ENCODE results near the gene ARID2. TPM values are rescaled to one million over a fixed set of nuclear protein-coding genes. Genes with fewer than 3 reads are reported as not detected.
A peak's percentile ranks its signal among the peaks of the same experiment; 100 is the strongest.

The ARID2 gene
- total RNA-seq, 2 experiments from 2014 or later: 18.5 to 19.9 TPM

DNA sequence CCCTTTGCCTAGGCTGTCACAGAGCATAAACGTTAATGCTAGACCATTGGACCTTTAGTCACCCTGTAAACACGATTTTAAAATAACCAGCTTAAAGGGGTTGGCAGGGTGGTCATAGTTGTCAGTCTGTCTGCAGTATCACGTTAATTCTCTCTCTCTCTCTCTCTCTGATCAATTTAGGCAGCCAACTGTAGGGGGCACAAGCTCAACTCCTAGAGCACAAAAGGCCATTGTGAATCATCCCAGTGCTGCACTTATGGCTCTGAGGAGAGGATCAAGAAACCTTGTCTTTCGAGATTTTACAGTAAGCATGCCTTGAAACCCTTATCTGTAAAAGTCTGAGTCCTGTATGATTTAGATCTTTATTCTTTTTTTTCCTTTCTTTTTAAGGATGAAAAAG lies 163.7 kb downstream of the ARID2 start:
- H3K4me3 Mint-ChIP-seq: no peak overlapping the region
- no peaks in the 10 kb centered on the region for H3K27me3 Mint-ChIP-seq
- peaks cover 45% of the 10 kb centered on the region for H3K36me3 Mint-ChIP-seq
- no peak overlapping the region for H3K27ac Mint-ChIP-seq
- no peak for DNase-seq
- peaks cover 27% of the 10 kb centered on the region for H3K4me1 Mint-ChIP-seq
- peaks cover 2% of the 10 kb centered on the region for H3K9me3 Mint-ChIP-seq

DNA sequence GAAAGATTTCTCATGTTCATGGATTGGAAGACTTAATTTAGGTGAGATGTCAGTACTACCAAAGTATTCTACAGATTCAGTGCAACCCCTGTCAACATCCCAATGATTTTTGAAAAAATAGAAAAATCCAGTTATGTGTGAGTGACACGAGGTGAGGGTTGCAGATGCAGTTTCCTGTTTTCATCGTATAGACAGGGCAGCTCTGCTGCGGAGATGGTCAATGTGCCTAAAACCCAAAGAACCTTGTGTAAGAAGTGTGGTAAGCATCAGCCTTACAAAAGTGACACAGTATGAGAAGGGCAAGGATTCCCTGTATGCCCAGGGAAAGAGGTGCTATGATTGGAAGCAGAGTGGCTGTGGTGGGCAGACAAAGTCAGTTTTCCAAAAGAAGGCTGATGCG lies 166.5 kb downstream of the ARID2 start:
- no peak overlapping the region for H3K27ac Mint-ChIP-seq
- H3K36me3 Mint-ChIP-seq: peaks cover 57% of the 10 kb centered on the region
- DNase-seq: no peak
- no peak overlapping the region for H3K4me3 Mint-ChIP-seq
- peaks cover 27% of the 10 kb centered on the region for H3K4me1 Mint-ChIP-seq
- H3K9me3 Mint-ChIP-seq: peaks cover 3% of the 10 kb centered on the region
- H3K27me3 Mint-ChIP-seq: no peaks in the 10 kb centered on the region

- DNase-seq: no peak
Observed at GRCh38 chr12:45898094-45898493, 168.6 kb downstream of the ARID2 start.

GRCh38 chr12:45907955-45908354 lies 178.4 kb downstream of the ARID2 start:
- H3K9me3 Mint-ChIP-seq: no peaks in the 10 kb centered on the region
- no peak for DNase-seq
- no peaks in the 10 kb centered on the region for H3K27me3 Mint-ChIP-seq
- H3K4me3 Mint-ChIP-seq: no peak overlapping the region
- H3K27ac Mint-ChIP-seq: no peak overlapping the region
- H3K4me1 Mint-ChIP-seq: no peaks in the 10 kb centered on the region
- H3K36me3 Mint-ChIP-seq: peaks cover 4% of the 10 kb centered on the region

More at GRCh38 chr12:45898094-45898493, 168.6 kb downstream of the ARID2 start:
- Mint-ChIP-seq H3K27ac (no peak overlapping the region), H3K4me3 (no peak overlapping the region), H3K4me1 (peaks cover 14% of the 10 kb centered on the region), H3K27me3 (no peaks in the 10 kb centered on the region), H3K9me3 (peaks cover 3% of the 10 kb centered on the region), H3K36me3 (peaks cover 57% of the 10 kb centered on the region)

- Mint-ChIP-seq H3K36me3 (peaks cover 4% of the 10 kb centered on the region), H3K4me1 (no peaks in the 10 kb centered on the region), H3K4me3 (no peak overlapping the region), H3K9me3 (no peaks in the 10 kb centered on the region), H3K27ac (no peak overlapping the region), H3K27me3 (no peaks in the 10 kb centered on the region)
- DNase-seq: no peak
Observed at GRCh38 chr12:45909041-45909713, 179.7 kb downstream of the ARID2 start.

GRCh38 chr12:45912774-45913173 lies 183.3 kb downstream of the ARID2 start:
- Mint-ChIP-seq H3K4me3 (no peak overlapping the region), H3K4me1 (no peaks in the 10 kb centered on the region), H3K9me3 (no peaks in the 10 kb centered on the region), H3K27me3 (no peaks in the 10 kb centered on the region), H3K27ac (no peak overlapping the region), H3K36me3 (peaks cover 4% of the 10 kb centered on the region)
- no peak for DNase-seq

GRCh38 chr12:45913631-45914030 lies 184.1 kb downstream of the ARID2 start:
- H3K4me1 Mint-ChIP-seq: no peaks in the 10 kb centered on the region
- no peak for DNase-seq
- H3K36me3 Mint-ChIP-seq: peaks cover 8% of the 10 kb centered on the region

GRCh38 chr12:45914090-45914489 lies 184.6 kb downstream of the ARID2 start:
- Mint-ChIP-seq H3K36me3 (peaks cover 8% of the 10 kb centered on the region), H3K4me3 (no peak overlapping the region), H3K4me1 (no peaks in the 10 kb centered on the region), H3K27ac (no peak overlapping the region), H3K27me3 (no peaks in the 10 kb centered on the region), H3K9me3 (peaks cover under 1% of the 10 kb centered on the region)
- no peak for DNase-seq

More at GRCh38 chr12:45913631-45914030, 184.1 kb downstream of the ARID2 start:
- Mint-ChIP-seq H3K4me3 (no peak overlapping the region), H3K9me3 (no peaks in the 10 kb centered on the region), H3K27me3 (no peaks in the 10 kb centered on the region), H3K27ac (no peak overlapping the region)

- Mint-ChIP-seq H3K36me3 (peaks cover 12% of the 10 kb centered on the region), H3K9me3 (peaks cover 1% of the 10 kb centered on the region), H3K4me1 (no peaks in the 10 kb centered on the region), H3K27ac (no peak overlapping the region), H3K27me3 (no peaks in the 10 kb centered on the region), H3K4me3 (no peak overlapping the region)
- DNase-seq: no peak
Observed at GRCh38 chr12:45915405-45915804, 185.9 kb downstream of the ARID2 start.

- Mint-ChIP-seq H3K4me1 (no peaks in the 10 kb centered on the region), H3K4me3 (no peak overlapping the region), H3K9me3 (peaks cover 1% of the 10 kb centered on the region), H3K36me3 (peaks cover 22% of the 10 kb centered on the region), H3K27me3 (no peaks in the 10 kb centered on the region), H3K27ac (no peak overlapping the region)
- no peak for DNase-seq
Observed at GRCh38 chr12:45918818-45919217, 189.3 kb downstream of the ARID2 start.

DNA sequence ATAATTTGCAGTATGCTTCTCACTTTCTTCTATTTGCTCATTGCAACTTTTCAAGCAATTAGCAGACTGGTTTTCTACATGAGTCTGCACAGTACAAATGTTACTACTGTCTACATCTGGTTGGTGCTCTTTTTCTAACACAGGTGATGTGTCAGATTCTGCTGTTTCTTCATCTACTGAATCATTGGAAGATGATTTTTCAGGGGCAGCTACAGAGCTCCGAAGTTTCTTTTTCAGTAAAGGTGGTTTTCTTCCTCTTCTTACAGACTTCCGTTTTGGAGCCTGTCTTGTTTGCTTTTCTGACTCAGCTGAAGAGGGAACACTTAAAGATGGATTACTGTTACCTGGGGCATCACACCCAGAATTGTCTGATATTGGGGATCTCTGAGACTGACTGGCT lies 198.8 kb downstream of the ARID2 start:
- H3K9me3 Mint-ChIP-seq: no peaks in the 10 kb centered on the region
- H3K4me1 Mint-ChIP-seq: no peaks in the 10 kb centered on the region
- H3K36me3 Mint-ChIP-seq: peaks cover 37% of the 10 kb centered on the region
- H3K4me3 Mint-ChIP-seq: no peak overlapping the region
- H3K27ac Mint-ChIP-seq: peak overlapping the region; percentile 51
- DNase-seq: no peak
- H3K27me3 Mint-ChIP-seq: no peaks in the 10 kb centered on the region

GRCh38 chr12:45930369-45930768 lies 200.9 kb downstream of the ARID2 start:
- H3K4me3 Mint-ChIP-seq: no peak overlapping the region
- H3K27ac Mint-ChIP-seq: no peak overlapping the region
- H3K4me1 Mint-ChIP-seq: no peaks in the 10 kb centered on the region

GRCh38 chr12:45933504-45933903 lies 204.0 kb downstream of the ARID2 start:
- Mint-ChIP-seq H3K36me3 (peaks cover 18% of the 10 kb centered on the region), H3K9me3 (no peaks in the 10 kb centered on the region), H3K27ac (no peak overlapping the region), H3K4me3 (no peak overlapping the region), H3K4me1 (peaks cover under 1% of the 10 kb centered on the region), H3K27me3 (no peaks in the 10 kb centered on the region)
- no peak for DNase-seq

More at GRCh38 chr12:45930369-45930768, 200.9 kb downstream of the ARID2 start:
- DNase-seq: no peak
- H3K27me3 Mint-ChIP-seq: no peaks in the 10 kb centered on the region
- H3K9me3 Mint-ChIP-seq: no peaks in the 10 kb centered on the region
- H3K36me3 Mint-ChIP-seq: peaks cover 34% of the 10 kb centered on the region

DNA sequence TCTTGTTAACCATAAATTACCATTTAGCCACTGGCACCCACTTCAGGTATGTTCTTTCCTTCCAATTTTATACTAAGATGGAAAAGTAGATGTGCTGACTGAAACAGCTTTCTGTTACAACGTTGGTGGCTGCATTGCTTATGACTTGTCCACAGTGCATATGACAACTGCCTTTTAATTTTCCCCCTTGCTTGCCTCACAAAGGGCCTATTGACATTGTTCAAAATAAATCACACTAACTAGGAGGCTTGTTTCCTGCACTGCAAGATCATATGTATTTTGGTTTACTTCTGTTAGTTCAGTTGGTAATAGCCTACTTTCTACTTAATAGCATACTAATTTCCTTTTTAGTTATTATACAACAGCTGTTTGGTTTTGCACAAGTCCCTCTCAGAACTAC lies 205.4 kb downstream of the ARID2 start:
- Mint-ChIP-seq H3K36me3 (peaks cover 19% of the 10 kb centered on the region), H3K27me3 (no peaks in the 10 kb centered on the region), H3K4me1 (peaks cover 4% of the 10 kb centered on the region), H3K4me3 (no peak overlapping the region), H3K27ac (no peak overlapping the region), H3K9me3 (no peaks in the 10 kb centered on the region)
- no peak for DNase-seq

GRCh38 chr12:45938566-45938965 lies 209.1 kb downstream of the ARID2 start:
- Mint-ChIP-seq H3K27me3 (no peaks in the 10 kb centered on the region), H3K36me3 (peaks cover 37% of the 10 kb centered on the region), H3K9me3 (no peaks in the 10 kb centered on the region), H3K4me3 (no peak overlapping the region), H3K27ac (no peak overlapping the region), H3K4me1 (peaks cover 4% of the 10 kb centered on the region)
- DNase-seq: no peak

DNA sequence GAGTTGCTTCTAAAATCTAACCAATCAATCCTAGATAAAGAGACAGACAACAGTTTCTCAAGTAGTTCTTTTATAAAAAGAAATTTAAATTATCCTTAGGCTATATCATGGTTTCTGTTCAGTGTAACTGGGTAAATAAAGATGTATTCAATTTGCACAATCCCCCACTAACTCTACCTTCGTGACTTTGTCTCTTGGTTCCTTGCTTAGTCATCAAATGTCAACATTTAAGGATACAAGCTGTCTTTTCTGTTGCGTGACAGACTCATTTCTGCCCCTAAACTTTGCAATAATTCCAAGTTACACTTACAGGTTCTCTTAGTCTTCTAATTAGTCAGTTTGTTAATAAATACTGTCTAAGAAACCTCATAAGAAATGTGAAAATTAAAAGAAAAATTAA lies 210.3 kb downstream of the ARID2 start:
- DNase-seq: no peak
- H3K36me3 Mint-ChIP-seq: peaks cover 47% of the 10 kb centered on the region
- no peak overlapping the region for H3K27ac Mint-ChIP-seq
- H3K4me3 Mint-ChIP-seq: no peak overlapping the region
- peaks cover 4% of the 10 kb centered on the region for H3K4me1 Mint-ChIP-seq
- H3K27me3 Mint-ChIP-seq: no peaks in the 10 kb centered on the region
- H3K9me3 Mint-ChIP-seq: no peaks in the 10 kb centered on the region

Measured in activated naive CD8-positive, alpha-beta T cell treated with anti-CD3 and anti-CD28 coated beads for 36 hours (primary cell).